Right ventricle myocardium inferior (tissue), 1 donor: ENCODE results near the gene TBC1D22A. TPM values are rescaled to one million over a fixed set of nuclear protein-coding genes. Genes with fewer than 3 reads are reported as not detected.

Experiments used
- ATAC-seq: fragments of 200-7000 bp; cut with Tn5 transposase; one replicate; pipeline ENCODE4 v1.9.1; 2020; ENCODE audit warnings: mild to moderate bottlenecking, moderate library complexity
- DNase-seq: peaks from one replicate; pipeline ENCODE4 v3.0.0; 2021; ENCODE audit errors: missing footprints
- intact Hi-C: fragments of 100-400 bp; cut with DNase I; formaldehyde crosslinking; loops from one replicate; pipeline ENCODE4 v1.11.0; 2022
- total RNA-seq: library from RNA; stranded (reverse); fragmentation: NEBNext Ultra II Directional; extraction: Animal tissue kit (Norgen Biotek cat#: 25700); gene quantifications from one replicate; pipeline ENCODE4 v1.2.1, GENCODE V29; 2021
- donor health status: DM: no; HTN: yes; CAD: no; lungs with severe emphysema.

The TBC1D22A gene
- total RNA-seq, 1 donor from 2014 or later: 14.6 TPM

DNA sequence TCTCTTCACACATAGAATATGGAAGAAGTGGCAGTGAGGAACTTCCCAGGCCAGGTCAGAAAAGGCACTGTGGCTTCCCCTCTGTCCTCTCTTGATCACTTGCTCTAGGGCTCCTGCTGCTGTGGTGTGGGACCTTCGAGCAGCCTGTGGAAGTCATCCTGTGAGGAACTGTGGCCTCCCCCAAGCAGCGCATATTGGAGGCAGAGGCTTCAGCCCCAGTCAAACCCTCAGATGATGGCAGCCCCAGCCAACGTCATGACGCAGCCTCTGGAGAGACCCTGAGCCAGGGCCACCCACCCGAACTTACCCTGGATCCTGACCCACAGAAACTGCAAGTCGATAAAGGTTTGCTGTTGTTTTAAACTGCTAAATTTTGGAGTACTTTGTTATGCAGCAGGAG lies 444.9 kb downstream of the TBC1D22A start:
- ATAC-seq (no peak), DNase-seq (no peak)
- intact Hi-C loops: no loop called here

DNA sequence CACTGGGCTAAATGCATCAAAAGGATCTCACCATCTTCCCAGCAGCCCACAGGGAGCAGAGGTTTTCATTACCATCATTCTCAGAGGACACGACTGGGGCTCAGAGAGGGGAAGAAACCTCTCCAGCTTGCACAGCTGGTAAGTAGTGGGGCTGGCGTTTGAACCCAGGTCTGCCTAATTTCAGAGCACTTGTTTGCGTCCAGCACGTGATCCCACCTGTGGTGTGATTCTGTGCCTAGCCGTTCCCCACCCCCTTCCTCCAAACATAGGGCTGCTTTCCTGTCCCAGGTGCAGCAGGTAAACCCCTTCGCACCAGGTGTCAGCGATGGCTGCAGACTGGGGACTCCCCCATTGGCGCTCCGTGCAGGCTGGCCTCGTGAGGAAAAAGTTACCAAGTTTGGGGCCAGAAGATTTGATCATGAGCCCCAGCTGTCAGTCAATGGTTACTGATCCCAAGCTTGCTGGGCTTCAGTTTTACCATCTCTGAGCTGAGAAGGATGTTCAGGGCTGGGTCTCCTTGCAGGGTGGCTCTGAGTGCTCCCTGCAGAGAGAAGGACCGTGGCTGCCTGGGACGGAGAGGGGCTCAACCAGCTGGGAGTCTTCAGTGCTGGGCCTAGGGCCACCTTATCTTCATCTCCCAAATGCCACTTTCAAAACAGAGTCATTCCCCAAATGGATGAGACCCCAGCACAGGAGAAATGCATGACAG lies 445.6 kb downstream of the TBC1D22A start:
- no peak for ATAC-seq
- intact Hi-C loops: no loop called here
- DNase-seq: no peak

DNA sequence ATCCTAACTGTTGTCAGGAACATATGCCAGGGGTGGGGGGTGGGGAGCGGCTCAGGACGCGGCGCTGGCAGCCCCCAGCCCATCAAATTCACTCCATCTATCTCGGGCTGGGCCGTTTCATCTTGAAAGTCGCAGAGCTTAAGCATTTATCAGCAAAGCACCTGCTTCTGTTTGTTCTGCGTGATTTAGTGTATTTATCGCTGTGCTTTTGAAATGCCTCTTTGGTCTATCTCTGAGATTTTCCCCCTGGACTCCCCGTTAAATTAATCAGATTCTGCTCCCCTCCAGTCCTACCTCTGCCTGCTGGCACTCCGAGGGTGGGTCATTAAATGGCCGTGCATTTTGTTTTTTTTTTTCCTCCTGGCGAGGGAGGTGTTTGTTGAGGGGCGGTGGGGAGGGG lies 446.2 kb downstream of the TBC1D22A start:
- no peak for DNase-seq
- intact Hi-C loops: no loop called here
- no peak for ATAC-seq

DNA sequence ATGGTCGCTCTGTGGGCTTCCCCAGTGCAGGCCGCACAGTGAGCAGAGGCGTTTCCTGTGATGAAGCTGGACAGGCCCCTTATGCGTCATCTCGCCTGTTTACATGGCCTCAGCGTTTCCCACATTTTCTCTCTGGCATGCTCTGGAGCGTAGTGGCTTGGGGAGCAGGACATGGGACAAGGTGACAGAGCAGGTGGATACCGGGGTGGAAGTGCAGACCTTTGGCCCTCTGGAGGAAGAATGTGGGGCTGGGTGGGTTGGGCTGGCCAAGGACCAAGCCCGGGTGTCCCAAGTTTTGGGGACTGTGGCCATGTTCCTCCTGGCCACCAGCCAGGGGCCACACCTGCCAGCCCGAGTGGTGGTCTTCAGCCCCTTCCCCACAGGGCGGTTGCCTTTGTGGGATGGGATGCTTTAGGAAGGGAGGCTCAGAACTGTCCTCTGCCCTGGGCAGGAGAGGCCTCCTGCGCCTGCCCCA lies 446.6 kb downstream of the TBC1D22A start:
- ATAC-seq (no peak), DNase-seq (no peak)
- intact Hi-C loops: no loop called here

DNA sequence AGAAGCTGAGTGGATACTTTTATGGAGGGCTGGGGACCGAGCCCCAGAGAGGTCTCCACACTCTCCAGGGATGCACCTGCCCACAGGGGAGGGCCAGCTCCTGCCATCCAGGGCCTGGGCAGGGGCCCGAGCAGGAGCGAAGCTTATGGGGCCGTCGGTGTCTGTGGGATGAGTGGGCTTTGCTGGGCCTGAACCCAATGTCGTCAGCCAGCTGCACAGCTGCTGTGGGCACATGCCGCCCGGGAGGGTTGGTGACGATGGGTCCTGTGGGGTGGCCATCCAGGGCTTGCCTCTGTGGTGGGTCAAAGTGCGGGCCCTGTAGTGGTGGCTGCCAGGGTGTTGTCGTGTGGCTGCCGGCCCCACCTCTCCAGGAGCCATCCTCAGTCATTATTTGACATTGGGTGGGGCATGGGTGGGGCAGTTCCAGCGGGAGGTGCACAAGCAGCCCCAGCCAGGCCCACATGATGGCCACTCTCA lies 447.1 kb downstream of the TBC1D22A start:
- DNase-seq (no peak), ATAC-seq (no peak)
- intact Hi-C loops: no loop called here

DNA sequence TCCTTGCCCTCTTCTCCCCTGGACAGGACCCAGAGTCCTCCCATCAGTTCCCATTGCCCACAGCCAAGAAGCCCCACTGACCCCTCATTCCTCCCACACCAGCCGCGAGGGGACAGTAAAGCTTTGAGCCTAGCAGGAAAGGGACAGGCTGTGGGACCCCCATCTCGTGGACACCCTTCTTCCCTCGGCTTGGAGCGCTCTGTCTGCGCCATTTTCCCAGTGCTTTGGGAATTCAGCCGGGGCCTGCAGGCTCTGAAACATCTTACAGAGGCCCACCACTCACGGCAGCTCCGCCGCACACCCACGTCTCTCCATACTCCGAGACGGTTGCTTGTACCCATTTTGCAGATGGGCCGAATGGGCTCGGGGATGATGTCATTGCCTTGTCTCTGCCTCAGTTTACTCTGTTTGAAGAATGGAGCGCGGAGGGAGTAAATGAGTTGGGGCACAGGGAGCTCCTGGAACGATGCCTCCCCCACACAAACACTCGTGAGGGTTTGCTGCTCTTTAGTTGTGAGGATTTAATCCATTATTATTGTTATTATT lies 447.7 kb downstream of the TBC1D22A start:
- no peak for ATAC-seq
- no peak for DNase-seq
- intact Hi-C loops: no loop called here

DNA sequence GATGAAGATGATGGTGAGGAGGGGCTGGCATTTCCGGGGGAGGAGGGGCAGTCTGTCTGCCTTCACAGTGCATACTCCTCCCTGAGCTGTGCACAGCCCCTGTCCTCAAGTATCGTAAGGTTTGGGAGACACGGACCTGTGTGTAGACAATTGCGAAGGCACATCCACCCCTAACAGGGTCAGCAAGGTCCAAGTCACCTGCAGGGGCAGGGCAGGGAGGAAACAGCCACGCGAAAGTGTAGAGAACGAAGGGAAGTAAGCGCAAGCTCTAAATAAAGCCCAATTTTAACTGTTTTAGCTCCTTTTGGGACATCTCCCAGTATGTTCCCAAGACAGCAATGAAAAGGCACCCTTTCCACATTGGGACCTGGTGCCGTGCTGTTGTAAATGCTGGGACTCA lies 448.2 kb downstream of the TBC1D22A start:
- intact Hi-C loops: no loop called here
- DNase-seq: no peak
- no peak for ATAC-seq

DNA sequence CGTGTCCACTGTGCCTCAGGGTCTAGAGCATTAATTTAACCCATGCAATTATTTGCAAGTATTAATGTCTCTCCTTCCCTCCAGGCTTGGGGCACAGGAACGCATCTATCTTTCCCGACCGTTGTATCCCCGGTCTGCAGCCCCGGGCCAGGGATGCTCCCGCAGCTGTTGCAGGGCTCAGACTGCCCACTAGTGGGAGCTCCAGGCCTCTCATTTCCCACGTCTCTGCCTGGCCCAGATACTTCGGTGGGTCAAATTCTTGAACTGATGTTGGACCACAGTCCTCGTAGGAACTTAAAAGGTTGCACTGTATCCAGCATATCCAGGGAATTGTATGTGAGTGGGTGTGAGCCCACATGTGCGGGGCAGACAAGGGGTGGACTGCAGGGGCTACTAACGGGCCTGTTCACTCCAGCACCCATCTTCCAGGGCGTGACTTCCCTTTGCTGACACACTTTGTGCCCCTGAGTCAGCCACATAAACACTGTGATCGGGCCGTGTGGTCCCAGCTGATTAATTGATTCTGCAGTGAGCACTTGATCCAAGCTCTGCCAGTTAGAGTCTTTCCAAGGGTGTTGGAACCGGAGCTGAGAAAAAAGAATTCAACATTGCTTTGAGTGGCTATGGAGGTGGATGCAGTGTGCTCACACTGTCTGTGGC lies 451.3 kb downstream of the TBC1D22A start:
- no peak for ATAC-seq
- intact Hi-C loops: no loop called here
- DNase-seq: no peak

DNA sequence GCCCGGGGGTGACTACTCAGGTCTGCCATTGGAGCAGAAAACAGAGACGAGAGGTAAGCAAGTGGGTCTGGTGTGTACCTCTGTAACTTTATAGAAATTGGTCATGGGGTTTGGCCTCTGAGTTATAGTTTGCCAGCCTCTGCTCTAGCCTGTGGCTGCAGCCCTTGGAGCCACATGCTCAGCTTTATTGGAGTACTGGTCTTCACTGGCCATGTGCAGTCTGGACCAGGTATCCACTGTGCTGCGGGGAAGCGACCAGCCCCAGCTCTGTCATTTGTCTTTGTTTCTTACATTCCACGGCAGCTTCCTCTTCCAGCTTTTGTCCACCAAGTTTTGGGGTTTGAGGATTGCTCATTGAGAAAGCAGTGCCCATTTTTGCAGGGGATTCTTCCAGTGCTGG lies 453.4 kb downstream of the TBC1D22A start:
- DNase-seq (no peak), ATAC-seq (no peak)
- intact Hi-C loops: no loop called here

DNA sequence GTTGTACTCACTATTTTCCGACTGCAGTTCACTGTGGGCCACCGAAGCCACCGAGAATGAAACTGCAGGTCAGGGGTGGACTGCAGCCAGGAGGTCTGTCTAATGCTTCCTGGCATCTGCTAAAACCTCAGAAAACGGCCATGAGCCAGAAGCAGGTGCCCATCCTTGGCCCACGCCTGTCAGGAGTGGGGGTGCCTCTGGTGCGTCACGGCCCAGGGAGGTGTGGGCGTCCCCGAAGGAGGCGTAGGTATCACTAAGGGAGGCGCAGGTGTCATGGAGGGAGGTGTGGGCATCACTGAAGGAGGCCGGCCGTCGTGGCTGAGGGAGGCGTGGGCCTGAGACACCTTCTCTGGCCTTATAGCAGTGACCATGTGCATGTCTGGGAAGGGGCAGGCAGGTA lies 456.2 kb downstream of the TBC1D22A start:
- no peak for ATAC-seq
- DNase-seq: no peak
- intact Hi-C loops: no loop called here

DNA sequence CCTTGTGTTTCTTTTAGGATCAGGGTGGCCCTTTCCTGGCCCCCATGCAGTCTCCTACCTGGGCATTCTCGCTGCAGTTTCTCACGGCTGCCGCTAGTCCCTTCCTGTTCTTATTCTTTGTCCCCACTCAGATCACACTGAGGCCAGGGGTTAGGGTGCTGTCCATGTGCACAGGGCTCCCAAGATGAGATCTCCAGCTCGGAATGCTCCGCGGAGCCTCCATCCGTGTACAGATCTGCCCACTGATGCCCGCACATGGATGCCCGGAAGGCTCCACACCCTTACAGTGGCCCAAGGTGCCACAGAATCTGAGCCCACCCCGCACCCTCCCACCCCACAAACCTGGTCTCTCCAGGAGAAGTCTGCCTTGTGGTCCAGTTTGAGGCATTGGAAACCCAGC lies 457.3 kb downstream of the TBC1D22A start:
- intact Hi-C loops: no loop called here
- no peak for DNase-seq
- ATAC-seq: no peak

DNA sequence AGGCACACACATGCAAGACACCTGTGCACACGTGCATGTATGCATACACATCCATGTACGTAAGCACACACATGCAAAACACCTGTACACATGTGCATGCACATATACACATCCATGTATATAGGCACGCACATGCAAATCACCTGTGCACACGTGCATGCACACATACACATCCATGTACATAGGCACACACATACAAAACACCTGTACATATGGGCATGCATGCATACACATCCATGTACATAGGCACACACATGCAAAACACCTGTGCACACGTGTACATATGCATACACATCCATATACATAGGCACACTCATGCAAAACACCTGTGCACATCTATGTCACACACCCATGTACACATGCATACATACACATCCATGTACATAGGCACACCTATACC lies 458.3 kb downstream of the TBC1D22A start:
- DNase-seq: no peak
- intact Hi-C loops: no loop called here

DNA sequence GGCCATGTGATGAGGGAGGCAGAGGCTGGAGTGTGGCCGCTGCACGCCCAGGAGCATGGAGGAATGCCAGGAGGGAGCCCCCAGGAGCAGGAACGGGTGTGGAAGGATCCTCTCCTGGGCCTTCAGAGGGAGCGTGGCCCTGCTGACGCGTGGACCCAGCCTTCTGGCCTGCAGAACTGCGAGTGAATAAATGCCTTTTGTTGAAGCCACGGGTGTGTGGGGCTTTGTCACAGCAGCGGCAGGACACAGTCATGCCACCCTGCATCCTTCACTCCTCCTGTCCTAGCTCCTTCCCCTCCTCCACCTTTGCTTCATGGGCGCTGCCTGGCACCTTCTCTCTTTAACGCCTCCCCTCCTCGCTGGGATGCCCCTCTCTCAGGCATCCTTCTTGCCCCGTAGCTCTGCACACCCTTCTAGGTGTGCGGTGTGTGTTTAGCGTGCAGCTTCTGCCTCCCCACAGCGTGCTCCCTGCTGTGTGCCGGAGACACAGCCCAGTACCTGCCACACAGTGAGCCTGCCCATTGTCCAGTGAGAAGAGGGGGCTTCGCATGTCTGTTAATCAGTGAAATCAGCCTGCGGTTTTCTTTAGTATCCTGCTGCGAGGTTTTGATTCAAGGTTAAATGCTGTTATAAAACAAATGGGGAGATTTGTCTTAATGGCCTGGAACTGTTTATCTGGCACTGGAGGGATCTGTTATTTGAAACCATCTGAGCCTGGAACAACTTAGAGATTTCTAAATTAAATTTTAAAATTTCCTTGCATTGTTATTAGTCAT lies 459.6 kb downstream of the TBC1D22A start:
- intact Hi-C loops: no loop called here
- DNase-seq (no peak), ATAC-seq (no peak)

More for the DNA sequence above, 458.3 kb downstream of the TBC1D22A start:
- no peak for ATAC-seq

Other genes with a start within 250 kb of the TBC1D22A start
- 8.4 TPM for gene CELSR1, start 225.0 kb upstream of the TBC1D22A start, total RNA-seq
- 80.0 TPM for gene GRAMD4, start 142.3 kb upstream of the TBC1D22A start, total RNA-seq
- 71.6 TPM for gene CERK, start 24.4 kb upstream of the TBC1D22A start, total RNA-seq